ENCODE measurements around the gene SNTG2. TPM values are rescaled to one million over a fixed set of nuclear protein-coding genes. Genes with fewer than 3 reads are reported as not detected.
"Not testable (repeated sequence)": the region's sequence is repeated elsewhere in the genome, so short reads cannot be mapped to it uniquely, and the experiment has no call there.

SNTG2 gene
- total RNA-seq, 2 experiments from 2014 or later, result 0.25 to 0.57 TPM

DNA sequence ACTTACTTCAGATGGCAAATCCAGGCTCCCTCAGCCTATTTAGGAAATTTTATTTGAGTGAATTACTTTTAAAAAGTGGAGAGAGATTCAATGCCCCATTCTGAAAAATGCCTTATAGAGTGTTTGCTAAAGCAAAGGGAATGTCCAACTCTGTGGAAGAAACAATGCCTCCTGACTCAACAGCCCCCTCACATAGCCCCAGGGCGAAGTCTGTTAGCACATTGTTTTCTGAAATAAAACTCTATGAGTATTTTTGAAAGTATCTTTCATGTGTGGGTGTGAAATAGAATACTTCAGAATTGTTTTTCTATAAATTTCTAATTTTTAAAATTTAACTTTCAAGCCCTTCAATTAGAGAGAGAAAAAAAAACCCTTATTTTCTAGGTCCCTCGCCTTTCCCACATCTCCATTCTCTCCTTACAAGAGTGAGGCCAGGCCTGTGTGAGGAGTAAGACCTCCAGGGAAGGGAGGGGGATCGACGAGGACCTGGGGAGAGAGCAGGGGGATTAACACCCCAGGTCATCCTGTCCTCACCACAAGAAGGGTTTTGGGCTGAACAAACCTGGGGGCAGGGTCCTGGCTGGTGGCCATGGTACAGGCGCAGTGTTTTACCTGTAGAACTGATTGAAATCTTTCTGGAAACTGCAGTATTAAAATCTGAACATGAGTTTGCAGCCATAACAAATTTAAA lies 141.4 kb downstream of the SNTG2 start:
- H3K4me1 Mint-ChIP-seq, result peaks cover 3% of the 10 kb centered on the region

DNA sequence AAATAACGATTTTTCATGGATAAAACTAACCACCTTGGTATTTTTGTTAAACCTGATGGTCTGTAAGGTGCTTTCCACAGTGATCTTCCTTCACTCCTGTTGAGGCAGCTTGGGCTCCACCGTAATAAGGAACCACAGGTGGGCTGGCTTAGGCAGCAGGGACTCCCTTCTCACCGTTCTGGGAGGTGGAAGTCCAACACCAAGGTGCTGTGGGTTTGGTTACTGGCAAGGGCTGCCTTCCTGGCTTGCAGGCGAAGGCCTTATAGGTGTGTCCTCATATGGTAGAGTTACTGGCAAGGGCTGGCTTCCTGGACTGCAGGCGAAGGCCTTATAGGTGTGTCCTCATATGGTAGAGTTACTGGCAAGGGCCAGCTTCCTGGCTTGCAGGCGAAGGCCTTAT lies 143.0 kb downstream of the SNTG2 start:
- H3K4me3 Mint-ChIP-seq; H3K27ac Mint-ChIP-seq; H3K4me1 Mint-ChIP-seq; H3K9me3 Mint-ChIP-seq (ENCODE audit: low read depth); POLR2A ChIA-PET; ATAC-seq; CTCF ChIA-PET; intact Hi-C loops (cut with DNase I, micrococcal nuclease); DNase-seq; H3K27me3 Mint-ChIP-seq; H3K36me3 Mint-ChIP-seq (ENCODE audit: low read depth): not testable (repeated sequence)

More for the DNA sequence above, 141.4 kb downstream of the SNTG2 start:
- ATAC-seq (no peak), DNase-seq (no peak)
- Mint-ChIP-seq H3K27ac (no peak overlapping the region), H3K4me3 (no peak overlapping the region), H3K27me3 (no peaks in the 10 kb centered on the region), H3K9me3 (ENCODE audit: low read depth) (peaks cover 1% of the 10 kb centered on the region), H3K36me3 (ENCODE audit: low read depth) (no peaks in the 10 kb centered on the region)
- intact Hi-C loops (cut with DNase I, micrococcal nuclease), result no loop called here
- ChIA-PET CTCF (no interaction called here), POLR2A (no interaction called here)

DNA sequence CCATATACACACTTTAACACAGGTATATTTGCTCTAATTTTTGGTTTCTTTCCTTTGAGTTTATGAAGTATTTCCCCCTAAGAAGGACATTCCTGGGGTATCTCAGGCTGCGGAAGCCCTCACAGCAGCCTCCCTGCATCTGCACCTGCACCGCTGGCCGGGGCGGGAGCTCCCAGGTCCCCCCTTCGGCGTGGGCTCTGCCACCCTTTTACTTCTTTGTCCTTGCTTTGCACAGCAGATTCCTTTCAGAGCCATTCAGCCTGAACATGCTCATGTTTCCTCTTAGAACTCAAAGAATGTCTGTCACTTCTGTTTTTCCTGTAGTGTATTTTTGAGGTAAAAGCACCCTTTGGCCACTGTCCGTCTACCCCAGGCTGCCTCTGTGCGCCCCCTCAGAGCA lies 146.5 kb downstream of the SNTG2 start:
- no peaks in the 10 kb centered on the region for H3K27me3 Mint-ChIP-seq
- H3K9me3 Mint-ChIP-seq (ENCODE audit: low read depth), result no peaks in the 10 kb centered on the region
- peaks cover 3% of the 10 kb centered on the region for H3K4me1 Mint-ChIP-seq
- H3K27ac Mint-ChIP-seq, result no peak overlapping the region
- no peak for ATAC-seq
- no peak overlapping the region for H3K4me3 Mint-ChIP-seq
- CTCF ChIA-PET, result no interaction called here
- H3K36me3 Mint-ChIP-seq (ENCODE audit: low read depth), result no peaks in the 10 kb centered on the region
- POLR2A ChIA-PET, result no interaction called here
- no peak for DNase-seq
- intact Hi-C loops (cut with DNase I, micrococcal nuclease), result no loop called here

DNA sequence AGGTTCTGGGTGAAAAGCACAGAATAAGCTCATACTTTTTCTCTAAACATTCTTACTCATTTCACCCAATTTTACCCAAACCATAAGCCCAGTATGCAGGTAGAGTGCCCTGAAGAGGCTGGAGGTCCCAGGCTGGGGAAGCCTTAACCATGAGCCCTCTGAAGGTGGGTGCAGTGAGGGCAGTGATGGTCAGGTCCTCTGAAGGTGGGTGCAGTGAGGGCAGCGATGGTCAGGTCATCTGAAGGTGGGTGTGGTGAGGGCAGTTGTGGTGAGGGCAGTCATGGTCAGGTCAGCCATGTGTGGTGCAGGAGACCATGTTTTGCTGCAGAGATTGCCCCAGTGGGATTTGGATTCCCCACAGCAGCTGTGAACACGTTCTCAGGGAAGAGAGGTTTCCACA lies 148.8 kb downstream of the SNTG2 start:
- H3K4me3 Mint-ChIP-seq, result no peak overlapping the region
- H3K4me1 Mint-ChIP-seq, result peaks cover 3% of the 10 kb centered on the region
- ChIA-PET POLR2A (no interaction called here), CTCF (no interaction called here)
- intact Hi-C loops (cut with DNase I, micrococcal nuclease), result no loop called here
- DNase-seq, result no peak
- no peak for ATAC-seq
- H3K36me3 Mint-ChIP-seq (ENCODE audit: low read depth), result no peaks in the 10 kb centered on the region
- H3K27me3 Mint-ChIP-seq, result no peaks in the 10 kb centered on the region
- no peaks in the 10 kb centered on the region for H3K9me3 Mint-ChIP-seq (ENCODE audit: low read depth)
- H3K27ac Mint-ChIP-seq, result no peak overlapping the region

DNA sequence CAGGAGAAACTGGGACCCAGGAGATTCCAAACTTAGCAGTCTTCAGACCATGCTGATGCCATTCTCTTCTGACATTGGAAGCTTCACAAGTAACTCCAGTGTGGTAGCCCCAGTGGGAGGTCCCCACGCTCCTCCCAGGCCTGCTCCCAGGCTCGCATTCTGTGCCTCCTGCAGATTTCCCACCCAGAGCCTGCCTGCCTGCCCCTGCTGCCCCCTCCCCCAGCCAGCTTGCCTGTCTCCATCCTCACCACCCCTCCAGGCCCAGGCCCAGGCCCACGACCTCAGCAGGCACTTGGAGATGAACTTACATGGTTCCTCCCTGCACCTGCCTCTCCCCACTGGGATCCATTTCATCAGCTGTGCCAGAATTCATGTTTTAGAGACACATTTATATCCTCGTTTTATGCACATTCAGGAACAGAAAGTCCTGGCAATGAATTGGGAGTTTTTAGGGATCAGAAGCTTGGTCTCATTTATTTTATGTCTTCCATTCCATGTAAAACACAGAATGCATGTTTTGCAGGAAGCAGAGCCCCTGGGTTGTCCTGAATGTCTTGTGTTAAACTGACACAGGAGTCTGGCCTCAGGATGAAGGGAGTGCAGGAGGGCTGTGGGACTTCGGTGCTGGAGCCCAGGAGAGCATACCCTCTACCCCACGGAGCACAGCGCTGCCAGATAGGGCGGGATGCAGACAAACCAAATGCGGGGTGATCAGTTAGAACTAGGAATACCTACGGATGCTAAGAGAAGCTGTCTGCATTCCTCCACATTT lies 150.5 kb downstream of the SNTG2 start:
- no peaks in the 10 kb centered on the region for H3K9me3 Mint-ChIP-seq (ENCODE audit: low read depth)
- H3K27me3 Mint-ChIP-seq, result no peaks in the 10 kb centered on the region
- ChIA-PET CTCF (no interaction called here), POLR2A (interaction anchor here (0.6 kb wide), 1 partner anchor 18 kb away, joined by 4 read pairs; no protein-coding TSS in a partner anchor)
- no peak for ATAC-seq
- no peaks in the 10 kb centered on the region for H3K36me3 Mint-ChIP-seq (ENCODE audit: low read depth)
- intact Hi-C loops (cut with DNase I, micrococcal nuclease), result no loop called here
- no peaks in the 10 kb centered on the region for H3K4me1 Mint-ChIP-seq
- H3K27ac Mint-ChIP-seq, result no peak overlapping the region
- no peak for DNase-seq
- no peak overlapping the region for H3K4me3 Mint-ChIP-seq

DNA sequence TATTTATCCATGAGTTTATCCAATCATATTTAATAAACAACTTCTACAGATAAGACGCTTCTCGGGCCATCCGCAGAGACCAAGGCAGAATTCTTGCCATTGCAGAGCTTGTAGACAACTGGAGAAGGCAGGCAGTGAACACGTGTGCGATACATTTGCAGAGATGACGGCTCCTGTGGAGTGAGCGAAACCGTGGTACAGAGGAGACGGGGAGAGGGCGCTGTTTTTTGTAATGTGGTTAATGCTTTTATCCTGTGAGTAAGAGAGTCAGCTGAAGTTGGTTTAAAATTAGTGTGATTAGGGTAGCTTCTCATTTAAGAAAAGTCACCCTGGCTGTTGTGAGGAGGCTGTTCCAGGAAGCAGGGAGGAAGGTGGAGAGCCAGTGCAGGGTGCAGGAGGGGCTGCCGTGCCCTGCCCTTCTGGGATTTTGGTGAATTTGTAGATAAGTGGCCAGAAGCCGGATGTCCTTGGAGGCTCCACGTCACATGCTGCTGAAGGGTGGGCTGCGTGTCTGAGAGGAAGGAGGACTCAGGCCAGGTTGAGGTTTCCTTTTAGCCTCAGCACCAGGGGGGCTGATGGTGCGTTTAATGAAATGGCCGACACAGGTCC lies 151.4 kb downstream of the SNTG2 start:
- H3K4me1 Mint-ChIP-seq, result no peaks in the 10 kb centered on the region
- H3K36me3 Mint-ChIP-seq (ENCODE audit: low read depth), result no peaks in the 10 kb centered on the region
- ATAC-seq, result peak; percentile 36
- no peak overlapping the region for H3K27ac Mint-ChIP-seq
- H3K9me3 Mint-ChIP-seq (ENCODE audit: low read depth), result no peaks in the 10 kb centered on the region
- no peaks in the 10 kb centered on the region for H3K27me3 Mint-ChIP-seq
- no peak overlapping the region for H3K4me3 Mint-ChIP-seq
- DNase-seq, result no peak
- POLR2A ChIA-PET, result no interaction called here
- CTCF ChIA-PET, result no interaction called here
- intact Hi-C loops (cut with DNase I, micrococcal nuclease), result no loop called here

DNA sequence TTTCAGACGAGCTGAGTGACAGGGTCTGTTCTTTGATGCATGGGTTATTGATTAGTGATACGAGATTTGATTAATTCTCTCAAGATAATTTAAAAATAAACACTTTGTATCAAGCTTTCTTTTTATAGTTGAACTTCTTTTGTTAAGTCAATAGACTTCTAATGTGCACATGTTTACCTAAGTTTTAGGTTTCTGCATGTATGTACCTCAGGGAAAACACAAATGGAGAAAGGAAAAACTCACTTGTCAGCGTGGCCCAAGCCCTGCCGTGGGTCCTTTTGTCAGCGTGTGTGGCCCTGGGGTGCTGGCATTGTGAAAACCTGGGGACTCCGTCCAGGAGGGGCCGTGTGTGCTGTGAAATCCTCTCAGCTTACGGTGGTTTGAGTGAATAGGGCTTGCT lies 153.7 kb downstream of the SNTG2 start:
- H3K27me3 Mint-ChIP-seq, result no peaks in the 10 kb centered on the region
- CTCF ChIA-PET, result no interaction called here

DNA sequence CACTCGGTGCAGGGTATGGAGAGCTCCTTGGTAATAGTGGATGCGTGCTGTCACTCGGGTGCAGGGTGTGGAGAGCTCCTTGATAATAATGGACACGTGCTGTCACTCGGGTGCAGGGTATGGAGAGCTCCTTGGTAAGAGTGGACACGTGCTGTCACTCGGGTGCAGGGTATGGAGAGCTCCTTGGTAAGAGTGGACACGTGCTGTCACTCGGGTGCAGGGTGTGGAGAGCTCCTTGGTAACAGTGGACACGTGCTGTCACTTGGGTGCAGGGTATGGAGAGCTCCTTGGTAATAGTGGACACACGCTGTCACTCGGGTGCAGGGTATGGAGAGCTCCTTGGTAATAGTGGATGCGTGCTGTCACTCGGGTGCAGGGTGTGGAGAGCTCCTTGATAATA lies 155.7 kb downstream of the SNTG2 start:
- H3K9me3 Mint-ChIP-seq (ENCODE audit: low read depth); H3K36me3 Mint-ChIP-seq (ENCODE audit: low read depth); H3K4me3 Mint-ChIP-seq; ATAC-seq; H3K27me3 Mint-ChIP-seq; H3K27ac Mint-ChIP-seq; intact Hi-C loops (cut with DNase I, micrococcal nuclease); H3K4me1 Mint-ChIP-seq; CTCF ChIA-PET; DNase-seq: not testable (repeated sequence)
- POLR2A ChIA-PET, result interaction anchor here (0.6 kb wide), 1 partner anchor 129 kb away, joined by 7 read pairs; no protein-coding TSS in a partner anchor

More for the DNA sequence above, 153.7 kb downstream of the SNTG2 start:
- H3K9me3 Mint-ChIP-seq (ENCODE audit: low read depth), result no peaks in the 10 kb centered on the region
- no peaks in the 10 kb centered on the region for H3K4me1 Mint-ChIP-seq
- H3K36me3 Mint-ChIP-seq (ENCODE audit: low read depth), result no peaks in the 10 kb centered on the region
- DNase-seq, result no peak
- no peak overlapping the region for H3K4me3 Mint-ChIP-seq
- no peak overlapping the region for H3K27ac Mint-ChIP-seq
- intact Hi-C loops (cut with DNase I, micrococcal nuclease), result no loop called here
- no peak for ATAC-seq
- POLR2A ChIA-PET, result no interaction called here

DNA sequence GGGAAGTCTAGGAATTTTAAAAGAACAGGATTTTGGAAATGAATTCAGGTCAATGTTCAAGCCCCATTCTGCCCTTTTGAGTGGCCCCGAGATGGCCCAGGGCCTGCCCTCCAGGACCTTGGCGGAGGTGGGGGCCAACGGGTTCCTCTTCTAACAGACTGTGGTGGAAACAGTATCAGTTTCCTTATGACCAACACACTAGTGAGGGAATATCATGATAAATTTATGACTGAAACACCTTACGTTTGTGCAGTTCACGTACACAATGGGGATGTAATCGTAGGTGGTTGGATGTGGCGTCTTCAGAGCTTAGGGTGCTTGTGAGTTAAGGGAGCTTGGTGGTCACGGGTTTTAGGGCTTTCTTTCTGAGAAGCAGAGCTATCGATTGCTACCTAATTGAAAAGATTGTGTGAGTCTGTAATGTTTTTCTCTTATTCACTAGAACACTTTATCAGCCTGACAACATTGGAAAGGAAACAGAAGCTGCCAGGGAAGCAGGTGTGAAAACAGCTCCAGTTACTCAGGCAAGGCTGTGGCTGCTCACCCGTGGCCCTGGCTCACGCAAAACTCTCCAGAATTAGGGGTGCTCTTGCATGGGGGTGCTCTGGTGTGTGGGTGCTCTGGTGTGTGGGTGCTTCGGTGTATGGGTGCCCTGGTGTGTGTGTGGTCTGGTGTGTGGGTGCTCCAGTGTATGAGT lies 165.3 kb downstream of the SNTG2 start:
- peaks cover 25% of the 10 kb centered on the region for H3K9me3 Mint-ChIP-seq (ENCODE audit: low read depth)
- ChIA-PET POLR2A (no interaction called here), CTCF (no interaction called here)
- no peak for ATAC-seq
- H3K27me3 Mint-ChIP-seq, result peaks cover 5% of the 10 kb centered on the region
- no peak overlapping the region for H3K4me3 Mint-ChIP-seq
- no peaks in the 10 kb centered on the region for H3K4me1 Mint-ChIP-seq
- H3K36me3 Mint-ChIP-seq (ENCODE audit: low read depth), result no peaks in the 10 kb centered on the region
- DNase-seq, result no peak
- H3K27ac Mint-ChIP-seq, result no peak overlapping the region
- intact Hi-C loops (cut with DNase I, micrococcal nuclease), result no loop called here

DNA sequence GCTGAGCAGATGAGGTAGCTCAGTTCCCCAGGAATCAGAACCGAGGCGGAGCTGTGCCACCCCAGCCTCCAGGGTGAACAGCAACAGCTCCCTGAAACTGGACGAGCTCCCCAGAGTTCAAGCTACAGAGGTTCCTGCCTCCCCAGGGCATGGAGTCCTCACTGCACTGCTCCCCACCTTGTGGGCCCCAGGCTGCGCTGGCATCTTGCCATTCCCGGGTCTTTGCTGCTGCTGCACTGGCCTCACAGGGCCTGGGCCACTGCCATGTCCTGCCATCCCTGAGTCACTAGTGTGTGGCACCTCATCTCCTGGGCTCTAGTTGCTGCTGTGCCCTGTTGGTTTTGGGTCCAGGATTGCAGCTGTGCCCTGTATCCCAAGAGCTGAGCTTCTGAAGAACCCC lies 166.9 kb downstream of the SNTG2 start:
- Mint-ChIP-seq H3K4me1 (no peaks in the 10 kb centered on the region), H3K36me3 (ENCODE audit: low read depth) (no peaks in the 10 kb centered on the region), H3K9me3 (ENCODE audit: low read depth) (peaks cover 14% of the 10 kb centered on the region), H3K27ac (no peak overlapping the region), H3K27me3 (peaks cover 5% of the 10 kb centered on the region), H3K4me3 (no peak overlapping the region)
- intact Hi-C loops (cut with DNase I, micrococcal nuclease), result no loop called here
- ATAC-seq (no peak), DNase-seq (no peak)
- ChIA-PET CTCF (interaction anchor here (0.6 to 1.1 kb wide), 2 partner anchors 23 to 55 kb away, joined by 3 to 4 read pairs; no protein-coding TSS in a partner anchor), POLR2A (no interaction called here)

DNA sequence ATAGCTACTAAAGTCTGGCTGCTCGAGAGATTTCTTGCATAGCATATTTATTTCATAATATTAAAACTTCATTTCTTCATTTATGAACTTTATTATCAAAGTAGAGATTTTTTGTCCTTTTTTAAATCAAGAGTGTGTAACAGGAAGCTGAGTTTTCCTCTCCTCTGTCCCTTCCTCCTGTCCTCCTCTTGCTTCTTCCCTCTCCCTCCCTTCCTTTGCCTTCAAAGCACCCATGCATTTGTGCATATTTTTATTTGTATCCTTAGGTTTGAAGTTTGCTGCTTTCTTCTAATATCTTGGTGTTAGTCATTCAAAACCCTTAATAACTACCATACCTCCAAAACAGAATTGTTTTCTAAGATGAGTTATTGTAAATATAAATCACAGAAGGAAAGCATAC lies 174.6 kb downstream of the SNTG2 start:
- H3K27me3 Mint-ChIP-seq, result no peaks in the 10 kb centered on the region
- no peak for DNase-seq
- POLR2A ChIA-PET, result no interaction called here

More for the DNA sequence above, 174.6 kb downstream of the SNTG2 start:
- ATAC-seq, result no peak
- no peaks in the 10 kb centered on the region for H3K9me3 Mint-ChIP-seq (ENCODE audit: low read depth)
- CTCF ChIA-PET, result interaction anchor here (1.0 kb wide), 1 partner anchor 15 kb away, joined by 3 read pairs; no protein-coding TSS in a partner anchor
- intact Hi-C loops (cut with DNase I, micrococcal nuclease), result no loop called here
- no peaks in the 10 kb centered on the region for H3K36me3 Mint-ChIP-seq (ENCODE audit: low read depth)
- no peaks in the 10 kb centered on the region for H3K4me1 Mint-ChIP-seq
- no peak overlapping the region for H3K4me3 Mint-ChIP-seq
- H3K27ac Mint-ChIP-seq, result no peak overlapping the region

All from activated CD4-positive, alpha-beta T cell treated with anti-CD3 and anti-CD28 coated beads for 36 hours (primary cell).